OCI-LY1 (cell line): ENCODE results near the gene KHDRBS1.

Source experiments
- EZH2 ChIP-seq: fragments of 200-600 bp; sonication (generic), shearing (Covaris generic); IDR thresholded peaks from 2 replicates; pipeline ENCODE4 v1.8.0; 2017; ENCODE audit warnings: borderline replicate concordance, mixed run types, mild to moderate bottlenecking, antibody characterized with exemption, low read length, moderate library complexity, mixed read lengths
- TF ChIP-seq, protein P1 (sequence below): fragments of 200-600 bp; sonication (generic), shearing (Covaris generic); IDR thresholded peaks from 2 replicates; pipeline ENCODE4 v1.5.1; 2017; ENCODE audit warnings: mild to moderate bottlenecking, antibody characterized with exemption, low read length, moderate library complexity, mixed read lengths

GRCh38 chr1:32055416-32055815 is 41.7 kb downstream of the KHDRBS1 start:
- TF ChIP-seq, protein P1, sequence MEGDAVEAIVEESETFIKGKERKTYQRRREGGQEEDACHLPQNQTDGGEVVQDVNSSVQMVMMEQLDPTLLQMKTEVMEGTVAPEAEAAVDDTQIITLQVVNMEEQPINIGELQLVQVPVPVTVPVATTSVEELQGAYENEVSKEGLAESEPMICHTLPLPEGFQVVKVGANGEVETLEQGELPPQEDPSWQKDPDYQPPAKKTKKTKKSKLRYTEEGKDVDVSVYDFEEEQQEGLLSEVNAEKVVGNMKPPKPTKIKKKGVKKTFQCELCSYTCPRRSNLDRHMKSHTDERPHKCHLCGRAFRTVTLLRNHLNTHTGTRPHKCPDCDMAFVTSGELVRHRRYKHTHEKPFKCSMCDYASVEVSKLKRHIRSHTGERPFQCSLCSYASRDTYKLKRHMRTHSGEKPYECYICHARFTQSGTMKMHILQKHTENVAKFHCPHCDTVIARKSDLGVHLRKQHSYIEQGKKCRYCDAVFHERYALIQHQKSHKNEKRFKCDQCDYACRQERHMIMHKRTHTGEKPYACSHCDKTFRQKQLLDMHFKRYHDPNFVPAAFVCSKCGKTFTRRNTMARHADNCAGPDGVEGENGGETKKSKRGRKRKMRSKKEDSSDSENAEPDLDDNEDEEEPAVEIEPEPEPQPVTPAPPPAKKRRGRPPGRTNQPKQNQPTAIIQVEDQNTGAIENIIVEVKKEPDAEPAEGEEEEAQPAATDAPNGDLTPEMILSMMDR, result no peak
- no peak for TF ChIP-seq EZH2
